Fibroblast of skin of abdomen (primary cell): ENCODE data around the gene ACOD1.

Experiments used
- DNase-seq: peaks from one replicate; pipeline ENCODE4 v3.0.0-alpha.2; 2013

The ACOD1 gene

DNA sequence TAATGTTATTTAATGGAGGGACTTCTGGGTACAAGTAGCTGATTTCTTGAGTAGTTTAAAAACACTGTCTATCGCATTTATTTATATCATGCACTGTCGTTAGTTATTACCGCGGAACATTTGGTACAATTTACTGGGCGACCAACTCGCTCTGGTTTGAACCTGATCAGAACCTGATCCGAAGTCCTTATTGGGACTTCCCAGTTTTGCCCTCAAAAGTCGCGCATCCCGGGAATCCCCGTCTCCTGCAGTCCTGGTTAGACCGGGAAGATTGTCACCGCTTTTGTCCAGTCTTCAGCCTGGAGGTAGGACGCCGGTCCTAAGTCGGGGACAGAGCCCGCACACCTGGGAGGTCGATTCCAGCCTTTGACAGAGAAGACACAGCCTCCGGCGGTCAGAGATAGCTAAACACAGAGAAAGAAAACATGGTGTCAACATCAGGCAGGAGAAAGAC is 44.3 kb downstream of the ACOD1 start:
- no peak for DNase-seq

DNA sequence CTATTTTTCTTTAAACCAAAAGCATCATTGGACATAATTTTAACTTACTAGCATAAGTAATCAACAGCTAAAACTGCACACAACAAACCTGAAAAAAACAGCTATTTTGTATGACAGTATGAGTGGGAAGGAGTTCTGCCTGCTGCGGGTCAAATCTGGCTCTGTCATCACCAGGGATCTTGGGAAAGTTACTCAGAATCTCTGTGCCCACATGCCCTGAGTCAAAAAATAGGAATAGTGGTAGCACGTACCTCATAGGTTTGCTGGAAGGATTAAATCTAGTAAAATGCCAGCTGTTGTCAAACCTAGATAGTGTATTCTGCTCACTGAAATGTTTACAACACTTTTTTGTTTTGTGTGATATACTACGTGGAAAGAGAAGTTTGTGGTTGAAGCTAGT is 44.7 kb downstream of the ACOD1 start:
- DNase-seq: peak; percentile 4

DNA sequence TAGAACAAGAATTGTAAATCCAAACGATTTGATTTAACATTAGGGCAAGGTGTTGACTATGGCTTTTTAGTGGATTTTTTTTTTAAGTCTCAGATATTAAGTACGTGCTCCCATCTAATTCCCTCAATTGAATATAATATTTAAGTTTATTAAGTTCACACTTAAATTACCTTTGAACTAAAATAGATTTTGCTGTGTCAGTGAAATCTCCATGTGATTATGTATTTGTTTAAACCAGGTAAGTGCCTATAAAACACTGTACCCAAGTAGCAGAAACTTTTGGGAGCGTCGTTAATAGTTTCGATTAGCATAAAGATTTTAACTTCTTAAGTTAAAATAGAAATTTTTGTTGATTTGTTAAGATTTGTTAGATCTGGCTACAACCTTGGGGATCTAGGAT is 45.2 kb downstream of the ACOD1 start:
- no peak for DNase-seq

DNA sequence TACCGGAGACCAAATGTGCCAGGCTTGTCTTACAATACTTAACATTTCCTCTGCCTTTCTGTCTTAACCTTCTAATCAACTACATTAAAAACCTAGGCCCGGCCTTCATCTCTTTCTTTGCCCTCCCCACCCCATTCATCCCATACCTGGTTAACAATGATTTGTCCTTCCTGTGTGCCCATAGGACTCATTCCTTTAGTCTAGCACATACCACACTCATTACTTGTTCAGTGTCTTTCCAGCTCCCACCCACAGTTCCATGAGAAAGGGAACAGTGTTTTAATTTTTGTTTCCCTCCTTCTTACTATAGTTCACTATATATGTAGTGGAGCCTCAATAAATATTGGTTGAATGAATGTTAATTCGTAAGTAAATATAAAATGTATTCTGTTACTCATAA is 46.0 kb downstream of the ACOD1 start:
- DNase-seq: no peak

DNA sequence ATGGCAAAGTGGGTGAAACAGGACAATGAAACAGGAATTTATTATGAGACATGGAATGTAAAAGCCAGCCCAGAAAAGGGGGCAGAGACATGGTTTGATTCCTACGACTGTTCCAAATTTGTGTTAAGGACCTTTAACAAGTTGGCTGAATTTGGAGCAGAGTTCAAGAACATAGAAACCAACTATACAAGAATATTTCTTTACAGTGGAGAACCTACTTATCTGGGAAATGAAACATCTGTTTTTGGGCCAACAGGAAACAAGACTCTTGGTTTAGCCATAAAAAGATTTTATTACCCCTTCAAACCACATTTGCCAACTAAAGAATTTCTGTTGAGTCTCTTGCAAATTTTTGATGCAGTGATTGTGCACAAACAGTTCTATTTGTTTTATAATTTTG is 52.2 kb downstream of the ACOD1 start:
- DNase-seq: no peak

DNA sequence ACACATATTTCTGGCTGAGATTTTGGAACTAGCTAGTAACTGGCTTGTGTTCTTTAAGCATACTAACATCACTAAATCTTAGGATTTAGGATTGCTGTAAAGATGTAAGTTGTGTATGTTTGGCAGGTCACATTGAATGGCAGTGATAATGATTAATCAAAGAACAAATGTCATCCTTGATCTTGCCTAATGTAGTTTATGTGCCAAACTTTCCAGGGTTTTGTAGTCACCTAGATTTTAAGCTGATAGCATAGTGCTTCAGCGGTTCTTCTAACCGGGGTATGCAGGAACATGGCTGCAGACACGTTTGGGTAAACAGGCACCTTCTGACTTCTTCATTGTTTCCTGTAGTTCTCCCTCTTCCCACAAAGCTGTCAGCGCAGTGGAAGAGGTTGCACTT is 53.2 kb downstream of the ACOD1 start:
- no peak for DNase-seq

DNA sequence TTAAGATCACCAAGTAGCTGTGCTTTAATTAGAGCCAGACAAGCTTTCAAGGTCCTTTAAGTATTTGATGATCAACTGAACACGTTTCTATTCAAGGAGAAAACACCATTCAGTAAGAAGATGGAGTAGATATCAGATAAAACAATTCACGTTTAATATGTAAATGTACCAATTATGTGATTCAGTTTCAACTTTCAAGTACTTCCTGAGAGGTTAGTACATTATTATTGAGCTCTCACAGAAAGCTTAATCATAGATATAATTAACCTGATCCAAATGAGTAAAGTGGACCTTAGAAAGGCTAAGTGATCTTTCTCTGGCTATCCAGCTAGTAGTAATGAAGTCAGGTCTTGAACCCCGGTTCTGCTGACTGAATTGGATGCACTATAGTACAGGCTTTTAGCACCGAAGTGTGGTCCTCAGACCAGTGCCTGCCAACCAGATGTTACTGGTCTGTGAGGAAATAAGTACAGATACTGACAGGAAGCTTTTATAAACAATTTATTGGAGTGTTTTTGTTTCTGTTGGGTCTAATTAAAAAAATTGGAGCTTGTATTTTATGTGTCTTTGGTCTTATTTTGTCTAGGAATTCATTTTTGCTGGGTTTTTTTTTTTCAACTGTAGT is 53.8 kb downstream of the ACOD1 start:
- DNase-seq: no peak

DNA sequence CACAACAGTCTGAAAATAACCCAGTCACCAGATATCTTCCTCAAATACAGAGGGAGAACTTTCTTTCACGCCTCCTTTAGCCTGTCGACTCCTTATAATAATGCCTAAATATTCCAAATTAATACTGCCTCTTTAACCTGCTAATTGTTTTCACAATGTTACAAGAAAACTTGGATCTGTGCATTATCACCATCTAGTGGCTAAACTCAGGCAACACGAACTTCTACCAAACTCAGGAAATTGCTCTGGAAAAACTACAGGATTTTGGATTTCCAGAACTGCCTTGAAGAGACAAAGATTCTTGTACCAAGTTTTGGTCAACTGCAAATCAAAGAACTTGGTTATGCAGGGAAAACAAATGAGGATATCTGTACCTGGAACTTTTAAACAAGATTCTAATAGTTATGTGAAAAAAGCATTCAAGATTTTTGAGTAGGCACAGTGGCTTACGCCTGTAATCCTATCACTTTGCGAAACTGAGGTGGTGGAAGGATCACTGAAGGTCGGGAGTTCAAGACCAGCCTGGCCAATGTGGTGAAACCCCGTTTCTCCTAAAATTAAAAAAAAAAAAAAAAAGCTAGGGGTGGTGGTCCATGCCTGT is 54.4 kb downstream of the ACOD1 start:
- peak; percentile 17 for DNase-seq
